ENCODE measurements around the gene SLC16A12. TPM values are rescaled to one million over a fixed set of nuclear protein-coding genes. Genes with fewer than 3 reads are reported as not detected.

SLC16A12 gene
- total and polyA plus RNA-seq, 2 donors (not counting 3 experiments of a cell fraction or from before 2014, with no cell fraction given): not detected

DNA sequence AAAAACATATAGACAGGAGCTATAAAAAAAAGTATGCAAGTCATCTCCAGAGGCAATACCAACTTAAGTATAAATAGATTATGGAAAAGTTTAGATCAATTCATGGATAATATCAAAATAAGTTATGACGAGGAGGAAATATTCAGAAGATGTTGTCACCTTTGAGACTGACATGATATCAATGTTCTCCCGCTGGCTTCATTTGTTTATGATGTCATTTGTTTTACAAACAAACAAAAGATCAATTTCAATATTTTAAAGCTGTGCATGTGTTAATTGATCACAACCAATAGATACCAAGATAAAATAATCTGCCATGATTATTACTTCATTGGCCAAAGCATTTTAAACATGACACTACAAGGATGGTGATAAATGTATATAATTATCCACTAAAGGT is 43.5 kb downstream of the SLC16A12 start:
- Histone ChIP-seq H4K20me1 (replicated peaks; ENCODE audit: control insufficient read depth, extremely low read depth, insufficient read depth, low read length) (no peaks in the 10 kb centered on the region), H3K27me3 (ENCODE audit: control insufficient read depth in 2 of 2, insufficient read depth in 2 of 2, low read length in 2 of 2) (no peaks in the 10 kb centered on the region), H3K4me3 (replicated peaks in 1 of 3; ENCODE audit: insufficient read depth in 1 of 3, low read depth in 1 of 3, low read length in 3 of 3) (no peak overlapping the region), H3K27ac (ENCODE audit: insufficient read depth, low read depth, low read length) (no peak overlapping the region), H3K9me3 (replicated peaks; ENCODE audit: control insufficient read depth, insufficient read depth, low read length) (no peaks in the 10 kb centered on the region), H3K4me2 (ENCODE audit: insufficient read depth, low read length) (no peak overlapping the region), H3K4me1 (ENCODE audit: control insufficient read depth, extremely low read depth, insufficient read depth, low read length) (no peaks in the 10 kb centered on the region), H3K36me3 (ENCODE audit: control insufficient read depth in 2 of 2, extremely low read depth in 1 of 2, insufficient read depth in 2 of 2, low read length in 2 of 2) (no peaks in the 10 kb centered on the region), H3K79me2 (ENCODE audit: control insufficient read depth, insufficient read depth, low read length) (no peaks in the 10 kb centered on the region), H3K9me1 (replicated peaks; ENCODE audit: control insufficient read depth, extremely low read depth, insufficient read depth, low read length) (no peaks in the 10 kb centered on the region), H3K9ac (replicated peaks; ENCODE audit: extremely low read depth, insufficient read depth, low read length) (no peak overlapping the region), H2AFZ (ENCODE audit: low read depth, low read length) (no peak overlapping the region)
- dilution Hi-C loops (cut with MboI; ENCODE audit: extremely low pct_ligation_motif_present, low sequenced_read_pairs) (no loop called here), intact Hi-C loops (cut with micrococcal nuclease) (no loop called here)
- TF ChIP-seq EZH2 (IDR thresholded peaks at IDR 0.05; ENCODE audit: borderline replicate concordance, low read depth, low read length, severe bottlenecking) (no peak), JUN (IDR thresholded peaks at IDR 0.05; ENCODE audit: borderline replicate concordance, insufficient read depth, insufficient read length, low read depth) (no peak), GATA2 (IDR thresholded peaks at IDR 0.05; ENCODE audit: insufficient read depth, insufficient read length, low read depth, low read length) (no peak), POLR2AphosphoS5 (IDR thresholded peaks at IDR 0.05; ENCODE audit: insufficient read depth, low read depth, low read length) (no peak), MAX (IDR thresholded peaks at IDR 0.05; ENCODE audit: insufficient read depth, insufficient read length) (no peak), POLR2A (IDR thresholded peaks at IDR 0.05; ENCODE audit: low read depth, low read length) (no peak), MYC (IDR thresholded peaks at IDR 0.05; ENCODE audit: low read depth, low read length) (no peak), FOS (IDR thresholded peaks at IDR 0.05; ENCODE audit: borderline replicate concordance, insufficient read depth, low read length) (no peak), CTCF (IDR thresholded peaks at IDR 0.05; ENCODE audit: extremely low read depth in 1 of 2, insufficient read depth in 1 of 2, low read depth in 1 of 2, low read length in 2 of 2) (no peak)
- POLR2A ChIA-PET: no interaction called here
- no TSS peak for BruUV-seq (replicated peaks)
- FAIRE-seq (no peak), DNase-seq (ENCODE audit: low read depth, low spot score) (no peak)
- CTCF ChIA-PET: interaction anchor here (1.0 to 1.5 kb wide), 3 partner anchors 24 to 59 kb away, joined by 3 to 4 read pairs (median 3); no protein-coding TSS in a partner anchor

Measured in endothelial cell of umbilical vein (primary cell).